Measurements from ENCODE around the gene LCE3A.

LCE3A gene

GRCh38 chr1:152613511-152613910 is 9.4 kb downstream of the LCE3A start, which contains the start of gene LCE3B:
Gene LCE3B (plus strand): TSS chr1:152613811. CDS start chr1:152613811, 0 bp downstream.
- Histone ChIP-seq H3K9ac (ENCODE audit: low read length) (no peak within 1 kb of the TSS), H3K36me3 (ENCODE audit: insufficient read depth, low read length) (no peaks in the 10 kb centered on the region), H3F3A (ENCODE audit: insufficient read depth, low read length) (no peaks in the 10 kb centered on the region), H3K27ac (ENCODE audit: low read depth, low read length, poor library complexity, severe bottlenecking) (no peak within 1 kb of the TSS), H3K4me2 (ENCODE audit: low read length) (no peak within 1 kb of the TSS), H3K9me3 (ENCODE audit: low read length) (no peaks in the 10 kb centered on the region), H4K20me1 (ENCODE audit: insufficient read depth, low read length) (no peaks in the 10 kb centered on the region), H3K27me3 (ENCODE audit: insufficient read depth, low read length) (no peaks in the 10 kb centered on the region), H3K4me3 (ENCODE audit: low read depth, low read length, poor library complexity, severe bottlenecking) (no peak within 1 kb of the TSS), H3K9me2 (ENCODE audit: low read depth, low read length) (no peaks in the 10 kb centered on the region), H3K79me2 (ENCODE audit: insufficient read depth, low read length) (no peaks in the 10 kb centered on the region), H2AFZ (ENCODE audit: low read length) (no peak within 1 kb of the TSS), H3K4me1 (ENCODE audit: insufficient read depth, low read length, severe bottlenecking) (no peaks in the 10 kb centered on the region)
- TF ChIP-seq CTCF (IDR thresholded peaks at IDR 0.05; ENCODE audit: low read length) (no peak), EZH2 (IDR thresholded peaks at IDR 0.05; ENCODE audit: borderline replicate concordance, low read length) (no peak)

- H3K27ac ChIP-seq (ENCODE audit: low read depth, low read length, poor library complexity, severe bottlenecking) = no peak within 1 kb of the TSS
- no peaks in the 10 kb centered on the region for H3K36me3 ChIP-seq (ENCODE audit: insufficient read depth, low read length)
- no peak within 1 kb of the TSS for H3K4me2 ChIP-seq (ENCODE audit: low read length)
- no peaks in the 10 kb centered on the region for H3K9me3 ChIP-seq (ENCODE audit: low read length)
- H3K27me3 ChIP-seq (ENCODE audit: insufficient read depth, low read length) = no peaks in the 10 kb centered on the region
- H3K4me3 ChIP-seq (ENCODE audit: low read depth, low read length, poor library complexity, severe bottlenecking) = no peak within 1 kb of the TSS
- no peaks in the 10 kb centered on the region for H3K79me2 ChIP-seq (ENCODE audit: insufficient read depth, low read length)
- H3K9ac ChIP-seq (ENCODE audit: low read length) = no peak within 1 kb of the TSS
- no peak for TF ChIP-seq CTCF (IDR thresholded peaks at IDR 0.05; ENCODE audit: low read length)
- TF ChIP-seq EZH2 (IDR thresholded peaks at IDR 0.05; ENCODE audit: borderline replicate concordance, low read length) = no peak
- H3F3A ChIP-seq (ENCODE audit: insufficient read depth, low read length) = no peaks in the 10 kb centered on the region
- H2AFZ ChIP-seq (ENCODE audit: low read length) = no peak within 1 kb of the TSS
- H3K9me2 ChIP-seq (ENCODE audit: low read depth, low read length) = no peaks in the 10 kb centered on the region
- no peaks in the 10 kb centered on the region for H4K20me1 ChIP-seq (ENCODE audit: insufficient read depth, low read length)
- H3K4me1 ChIP-seq (ENCODE audit: insufficient read depth, low read length, severe bottlenecking) = no peaks in the 10 kb centered on the region
Measured at GRCh38 chr1:152599934-152600333, 23.0 kb downstream of the LCE3A start, which contains the start of gene LCE3C. Gene LCE3C (plus strand): TSS chr1:152600234. CDS start chr1:152600732, 498 bp downstream.

GRCh38 chr1:152596986-152597385 is 25.9 kb downstream of the LCE3A start:
- no peaks in the 10 kb centered on the region for H4K20me1 ChIP-seq (ENCODE audit: insufficient read depth, low read length)
- H3K9ac ChIP-seq (ENCODE audit: low read length) = no peak overlapping the region
- H3K27me3 ChIP-seq (ENCODE audit: insufficient read depth, low read length) = no peaks in the 10 kb centered on the region
- H3K27ac ChIP-seq (ENCODE audit: low read depth, low read length, poor library complexity, severe bottlenecking) = no peak overlapping the region
- no peaks in the 10 kb centered on the region for H3K9me3 ChIP-seq (ENCODE audit: low read length)
- H3K4me1 ChIP-seq (ENCODE audit: insufficient read depth, low read length, severe bottlenecking) = no peaks in the 10 kb centered on the region
- no peaks in the 10 kb centered on the region for H3F3A ChIP-seq (ENCODE audit: insufficient read depth, low read length)
- no peak overlapping the region for H2AFZ ChIP-seq (ENCODE audit: low read length)
- H3K79me2 ChIP-seq (ENCODE audit: insufficient read depth, low read length) = no peaks in the 10 kb centered on the region
- no peak for TF ChIP-seq CTCF (IDR thresholded peaks at IDR 0.05; ENCODE audit: low read length)
- TF ChIP-seq EZH2 (IDR thresholded peaks at IDR 0.05; ENCODE audit: borderline replicate concordance, low read length) = no peak
- H3K9me2 ChIP-seq (ENCODE audit: low read depth, low read length) = no peaks in the 10 kb centered on the region
- H3K4me3 ChIP-seq (ENCODE audit: low read depth, low read length, poor library complexity, severe bottlenecking) = no peak overlapping the region
- no peaks in the 10 kb centered on the region for H3K36me3 ChIP-seq (ENCODE audit: insufficient read depth, low read length)
- H3K4me2 ChIP-seq (ENCODE audit: low read length) = no peak overlapping the region

Measured in OCI-LY1 (cell line).